AG04450 (cell line): ENCODE results near the gene PLPPR1. TPM values are rescaled to one million over a fixed set of nuclear protein-coding genes. Genes with fewer than 3 reads are reported as not detected.

ENCODE experiments used
- CTCF ChIA-PET: fragments of 300-600, 350-600 bp; formaldehyde crosslinking; extraction: SDS; loops from one replicate; lab custom pipeline; 2022; ENCODE audit warnings: antibody characterized with exemption, inconsistent platforms; lab: Charles Lee
- POLR2A ChIA-PET: fragments of 350-600 bp; formaldehyde crosslinking; extraction: SDS; loops from one replicate; lab custom pipeline; 2021; ENCODE audit warnings: antibody characterized with exemption, inconsistent platforms; lab: Yijun Ruan, JAX
- DNase-seq: peaks from one replicate; pipeline ENCODE4 v3.0.0-alpha.2; 2011; ENCODE audit warnings: low read depth, low spot score
- H3K27ac ChIP-seq: one replicate; pipeline ENCODE4 v1.5.1; 2012; ENCODE audit warnings: low read depth, low read length, control low read depth
- H3K27me3 ChIP-seq: one replicate; pipeline ENCODE4 v1.6.0; 2012; ENCODE audit warnings: low read length; ENCODE audit not compliant: control insufficient read depth, insufficient read depth
- H3K4me3 ChIP-seq: 2 replicates; pipeline ENCODE4 v1.5.1; 2011; ENCODE audit warnings: mild to moderate bottlenecking, low read depth, low read length, control low read depth
- H3K9me3 ChIP-seq: 2 replicates; pipeline ENCODE4 v1.5.1; 2012; ENCODE audit warnings: low read length; ENCODE audit not compliant: control insufficient read depth, insufficient read depth
- polyA plus RNA-seq: library from polyadenylated mRNA; depleted of rRNA; stranded (reverse); fragments of >200 nt; gene quantifications from 2 replicates; pipeline ENCODE4 v1.2.3, GENCODE V29; 2011
- TF ChIP-seq, protein P1 (sequence below): IDR thresholded peaks from 2 replicates; pipeline ENCODE4 v1.5.1; 2011; ENCODE audit warnings: low read depth, low read length, control low read depth, inconsistent platforms

The PLPPR1 gene
- polyA plus RNA-seq, 1 experiment: not detected

DNA sequence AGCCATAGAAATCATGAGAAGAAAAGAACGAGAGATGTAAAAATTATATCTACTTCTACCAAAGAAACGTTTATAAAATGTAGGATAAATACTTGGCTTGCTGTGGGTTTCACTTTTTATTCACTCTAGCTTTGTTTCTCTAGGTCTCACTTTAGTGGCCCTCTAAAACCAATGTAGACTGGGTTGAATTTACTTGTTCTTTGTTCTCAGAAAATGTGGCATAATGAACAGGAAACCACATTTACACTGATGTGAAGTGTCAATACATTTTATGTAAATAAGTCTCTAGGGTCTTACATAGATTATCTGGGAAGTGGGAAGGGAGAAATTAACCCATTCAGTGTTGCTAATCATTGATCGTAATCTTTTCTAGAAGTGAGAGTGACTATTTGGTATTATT lies 58.9 kb downstream of the PLPPR1 start:
- no peak overlapping the region for H3K4me3 ChIP-seq
- H3K27ac ChIP-seq: no peak overlapping the region
- no peak for DNase-seq
- no peaks in the 10 kb centered on the region; the same call in none of the 2 replicates for H3K9me3 ChIP-seq
- TF ChIP-seq, protein P1, sequence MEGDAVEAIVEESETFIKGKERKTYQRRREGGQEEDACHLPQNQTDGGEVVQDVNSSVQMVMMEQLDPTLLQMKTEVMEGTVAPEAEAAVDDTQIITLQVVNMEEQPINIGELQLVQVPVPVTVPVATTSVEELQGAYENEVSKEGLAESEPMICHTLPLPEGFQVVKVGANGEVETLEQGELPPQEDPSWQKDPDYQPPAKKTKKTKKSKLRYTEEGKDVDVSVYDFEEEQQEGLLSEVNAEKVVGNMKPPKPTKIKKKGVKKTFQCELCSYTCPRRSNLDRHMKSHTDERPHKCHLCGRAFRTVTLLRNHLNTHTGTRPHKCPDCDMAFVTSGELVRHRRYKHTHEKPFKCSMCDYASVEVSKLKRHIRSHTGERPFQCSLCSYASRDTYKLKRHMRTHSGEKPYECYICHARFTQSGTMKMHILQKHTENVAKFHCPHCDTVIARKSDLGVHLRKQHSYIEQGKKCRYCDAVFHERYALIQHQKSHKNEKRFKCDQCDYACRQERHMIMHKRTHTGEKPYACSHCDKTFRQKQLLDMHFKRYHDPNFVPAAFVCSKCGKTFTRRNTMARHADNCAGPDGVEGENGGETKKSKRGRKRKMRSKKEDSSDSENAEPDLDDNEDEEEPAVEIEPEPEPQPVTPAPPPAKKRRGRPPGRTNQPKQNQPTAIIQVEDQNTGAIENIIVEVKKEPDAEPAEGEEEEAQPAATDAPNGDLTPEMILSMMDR: no peak
- H3K27me3 ChIP-seq: no peaks in the 10 kb centered on the region
- CTCF ChIA-PET: no interaction called here
- POLR2A ChIA-PET: no interaction called here

- POLR2A ChIA-PET: no interaction called here
- TF ChIP-seq, protein P1: no peak
- no peaks in the 10 kb centered on the region for H3K27me3 ChIP-seq
- DNase-seq: no peak
- no peak overlapping the region for H3K4me3 ChIP-seq
- H3K9me3 ChIP-seq: no peaks in the 10 kb centered on the region; the same call in 1 of the 2 replicates
- no peak overlapping the region for H3K27ac ChIP-seq
- CTCF ChIA-PET: no interaction called here
Observed at GRCh38 chr9:101092922-101093321, 64.4 kb downstream of the PLPPR1 start.

- ChIA-PET CTCF (no interaction called here), POLR2A (no interaction called here)
- H3K9me3 ChIP-seq: no peaks in the 10 kb centered on the region; the same call in 1 of the 2 replicates
- no peak for DNase-seq
- no peak overlapping the region for H3K27ac ChIP-seq
- H3K27me3 ChIP-seq: no peaks in the 10 kb centered on the region
- no peak overlapping the region for H3K4me3 ChIP-seq
- TF ChIP-seq, protein P1: no peak
Observed at GRCh38 chr9:101093620-101094019, 65.1 kb downstream of the PLPPR1 start.

- POLR2A ChIA-PET: no interaction called here
- CTCF ChIA-PET: no interaction called here
- no peaks in the 10 kb centered on the region for H3K27me3 ChIP-seq
Observed at GRCh38 chr9:101094686-101095085, 66.2 kb downstream of the PLPPR1 start.

GRCh38 chr9:101097210-101097609 lies 68.7 kb downstream of the PLPPR1 start:
- no peak overlapping the region for H3K4me3 ChIP-seq
- H3K27ac ChIP-seq: no peak overlapping the region
- CTCF ChIA-PET: no interaction called here
- TF ChIP-seq, protein P1: no peak
- DNase-seq: no peak
- no peaks in the 10 kb centered on the region; the same call in 1 of the 2 replicates for H3K9me3 ChIP-seq
- H3K27me3 ChIP-seq: no peaks in the 10 kb centered on the region
- POLR2A ChIA-PET: no interaction called here

More at GRCh38 chr9:101094686-101095085, 66.2 kb downstream of the PLPPR1 start:
- TF ChIP-seq, protein P1: no peak
- Histone ChIP-seq H3K27ac (no peak overlapping the region), H3K4me3 (no peak overlapping the region), H3K9me3 (no peaks in the 10 kb centered on the region; the same call in 1 of the 2 replicates)
- DNase-seq: no peak
